Left cardiac atrium (tissue), 4 donors: ENCODE data around the gene ARHGAP23. TPM values are rescaled to one million over a fixed set of nuclear protein-coding genes. Genes with fewer than 3 reads are reported as not detected.

Experiments used
- ATAC-seq, 2 donors: fragments of 200-7000 bp; cut with Tn5 transposase; one replicate each; pipeline ENCODE4 v1.9.1; 2020; ENCODE audit warnings: mild to moderate bottlenecking in 2 of 2, moderate library complexity in 2 of 2
- DNase-seq: peaks from one replicate; pipeline ENCODE4 v3.0.0-alpha.2; 2020
- intact Hi-C, 2 donors: fragments of 100-400 bp; cut with DNase I; formaldehyde crosslinking; loops; one replicate each; pipeline versions ENCODE4 v1.14.1 to v1.15.1; 2022 to 2023
- total RNA-seq, 2 donors: library from RNA; stranded (reverse); fragmentation: NEBNext Ultra II Directional; extraction: Animal tissue kit (Norgen Biotek cat#: 25700); gene quantifications; one replicate each; pipeline ENCODE4 v1.2.1, GENCODE V29; 2021
- donor health status: DM: no; HTN: yes; CAD: no.
- donor health status: DM: no; HTN: yes; CAD: no; lungs with severe emphysema.
- donor health status: DM: yes; HTN: yes; CAD: no.
- donor health status: Dilated cardiomyopathy.

The ARHGAP23 gene
- total RNA-seq, 2 donors from 2014 or later, result 54.1 to 91.9 TPM

- DNase-seq (no peak), ATAC-seq (no peak)
- intact Hi-C loops, result loop anchor here (2.0 to 5.0 kb wide), 2 partner anchors 68 to 72 kb away; partner anchors contain the start of gene SOCS7 (in 1 of the 2)
These were observed 9.4 kb upstream of the ARHGAP23 start for GRCh38 chr17:38418693-38419507.

DNA sequence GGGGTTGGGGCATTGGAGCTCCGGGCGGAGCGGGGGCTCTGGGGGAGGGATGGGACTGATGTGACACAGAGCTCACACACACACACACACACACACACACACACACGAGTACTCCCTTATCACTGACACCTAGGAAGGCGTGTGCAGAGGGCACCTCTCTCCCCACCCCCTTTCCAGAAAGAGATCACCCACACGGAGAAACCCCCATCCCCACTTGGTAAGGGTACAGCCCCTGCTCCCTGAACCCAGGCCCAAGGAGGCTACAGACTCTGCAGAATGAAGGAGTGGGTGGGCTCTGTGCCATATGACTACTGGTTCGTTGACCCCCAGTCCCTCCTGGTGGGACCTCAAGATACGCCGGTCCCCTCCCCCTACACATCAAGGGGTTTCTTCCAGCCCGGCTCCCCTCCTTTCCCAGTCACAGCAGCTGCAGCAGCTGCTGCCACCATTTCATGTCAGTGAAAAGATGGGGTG lies 8.7 kb upstream of the ARHGAP23 start:
- ATAC-seq, result no peak
- intact Hi-C loops, result loop anchor here (2.0 to 5.0 kb wide), 2 partner anchors 69 to 72 kb away; partner anchors contain the start of gene SOCS7 (in 1 of the 2)

DNA sequence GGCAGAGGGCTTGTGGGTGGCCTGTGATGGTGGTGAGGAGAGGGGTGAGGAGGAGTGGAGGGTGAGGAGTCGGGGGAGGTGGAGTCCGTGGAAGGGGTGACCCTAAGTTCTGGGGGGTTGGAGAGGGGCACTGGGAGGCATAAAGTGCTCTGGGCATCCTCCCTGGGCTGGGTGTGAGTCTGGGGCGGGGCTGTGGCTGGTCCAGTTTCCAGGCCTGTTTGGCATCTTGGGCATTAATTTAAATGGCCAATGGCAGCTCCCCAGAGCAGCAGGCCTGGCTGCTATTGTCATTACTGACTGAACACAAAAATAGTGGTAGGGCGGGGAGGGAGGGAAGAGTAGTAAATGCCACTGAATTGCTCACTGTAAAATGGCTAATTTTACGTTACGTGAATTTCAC lies 7.7 kb upstream of the ARHGAP23 start:
- DNase-seq (no peak), ATAC-seq (no peak)
- intact Hi-C loops, result loop anchor here (5.0 to 10.0 kb wide), 3 partner anchors 62 to 244 kb away; no protein-coding TSS in a partner anchor

More for the DNA sequence above, 8.7 kb upstream of the ARHGAP23 start:
- no peak for DNase-seq

DNA sequence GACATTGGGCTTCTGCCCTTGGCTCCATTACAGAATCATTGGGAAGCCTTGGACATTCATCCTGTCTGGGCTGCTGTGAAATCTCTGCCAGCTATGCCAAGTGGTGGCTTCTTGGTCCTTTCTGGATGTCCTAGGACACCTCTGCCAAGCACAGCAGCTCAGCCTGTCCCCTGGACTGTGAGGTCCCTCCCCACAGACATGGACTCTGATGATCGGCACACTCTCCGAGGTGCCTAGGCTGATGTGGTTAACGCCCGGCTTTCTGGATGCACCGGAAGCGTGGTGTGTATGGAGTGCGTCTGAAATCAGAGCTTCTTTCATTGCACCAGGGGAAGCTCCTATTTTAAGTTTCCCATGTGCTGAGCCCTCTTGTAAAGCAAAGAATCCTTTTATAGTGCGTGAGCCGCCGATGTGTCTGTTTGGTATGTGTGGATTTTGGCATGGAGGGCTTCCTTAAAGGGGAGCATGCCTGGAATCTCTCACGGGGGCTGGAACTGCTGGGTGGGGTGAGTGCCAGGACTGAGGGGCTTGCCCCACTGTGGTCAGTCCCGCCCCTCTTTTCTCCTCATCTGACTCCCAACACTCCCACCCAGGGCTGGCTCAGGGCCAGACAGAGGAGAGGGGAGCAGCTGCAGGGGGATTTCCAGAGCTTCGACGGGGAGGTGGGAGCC lies 7.0 kb upstream of the ARHGAP23 start:
- DNase-seq, result peak; percentile 42
- intact Hi-C loops, result loop anchor here (5.0 to 10.0 kb wide), 3 partner anchors 61 to 243 kb away; no protein-coding TSS in a partner anchor
- peak; percentile 10 to 35 for ATAC-seq

GRCh38 chr17:38421871-38422827 lies 6.1 kb upstream of the ARHGAP23 start:
- ATAC-seq, result peak; percentile 13 to 20
- DNase-seq, result no peak
- intact Hi-C loops, result loop anchor here (5.0 to 10.0 kb wide), 3 partner anchors 60 to 243 kb away; no protein-coding TSS in a partner anchor

GRCh38 chr17:38424297-38424972 lies 3.8 kb upstream of the ARHGAP23 start:
- ATAC-seq (no peak), DNase-seq (no peak)
- intact Hi-C loops, result loop anchor here (5.0 to 10.0 kb wide), 3 partner anchors 58 to 240 kb away; no protein-coding TSS in a partner anchor

GRCh38 chr17:38425031-38425430 lies 3.2 kb upstream of the ARHGAP23 start:
- DNase-seq (no peak), ATAC-seq (no peak)
- intact Hi-C loops, result loop anchor here (10.0 kb wide), 2 partner anchors 160 to 240 kb away; no protein-coding TSS in a partner anchor

DNA sequence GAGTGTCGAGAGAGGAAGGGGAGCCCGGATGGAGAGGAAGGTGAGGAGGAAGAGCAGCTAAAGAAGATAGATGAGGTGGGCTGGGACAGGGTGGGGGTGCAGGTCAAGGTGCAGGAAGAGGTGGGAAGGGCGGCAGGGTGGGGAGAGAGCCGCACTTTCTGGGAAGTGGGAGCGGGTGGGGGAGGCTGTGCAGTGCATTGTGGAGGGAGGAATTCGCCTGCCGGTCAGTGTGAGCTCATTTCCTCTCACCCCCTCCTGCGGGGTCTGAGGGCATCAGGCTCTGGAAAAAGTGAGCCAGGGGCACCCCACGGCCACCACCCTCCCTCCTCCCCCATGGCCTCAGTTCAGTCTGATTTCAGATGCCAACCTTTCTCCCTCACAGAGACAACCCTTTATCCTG lies 2.5 kb upstream of the ARHGAP23 start:
- DNase-seq (peak; percentile 76), ATAC-seq (peak in 1 of 2 donors; percentile 4)
- intact Hi-C loops, result loop anchor here (10.0 kb wide), 2 partner anchors 159 to 239 kb away; no protein-coding TSS in a partner anchor

GRCh38 chr17:38426441-38426840 lies 1.8 kb upstream of the ARHGAP23 start:
- no peak for ATAC-seq
- intact Hi-C loops, result loop anchor here (10.0 kb wide), 2 partner anchors 158 to 238 kb away; no protein-coding TSS in a partner anchor

GRCh38 chr17:38427160-38427949 lies 909 bp upstream of the ARHGAP23 start:
- no peak for ATAC-seq
- intact Hi-C loops, result loop anchor here (10.0 kb wide), 2 partner anchors 157 to 237 kb away; no protein-coding TSS in a partner anchor
- DNase-seq, result no peak

More at GRCh38 chr17:38426441-38426840, 1.8 kb upstream of the ARHGAP23 start:
- DNase-seq, result no peak

DNA sequence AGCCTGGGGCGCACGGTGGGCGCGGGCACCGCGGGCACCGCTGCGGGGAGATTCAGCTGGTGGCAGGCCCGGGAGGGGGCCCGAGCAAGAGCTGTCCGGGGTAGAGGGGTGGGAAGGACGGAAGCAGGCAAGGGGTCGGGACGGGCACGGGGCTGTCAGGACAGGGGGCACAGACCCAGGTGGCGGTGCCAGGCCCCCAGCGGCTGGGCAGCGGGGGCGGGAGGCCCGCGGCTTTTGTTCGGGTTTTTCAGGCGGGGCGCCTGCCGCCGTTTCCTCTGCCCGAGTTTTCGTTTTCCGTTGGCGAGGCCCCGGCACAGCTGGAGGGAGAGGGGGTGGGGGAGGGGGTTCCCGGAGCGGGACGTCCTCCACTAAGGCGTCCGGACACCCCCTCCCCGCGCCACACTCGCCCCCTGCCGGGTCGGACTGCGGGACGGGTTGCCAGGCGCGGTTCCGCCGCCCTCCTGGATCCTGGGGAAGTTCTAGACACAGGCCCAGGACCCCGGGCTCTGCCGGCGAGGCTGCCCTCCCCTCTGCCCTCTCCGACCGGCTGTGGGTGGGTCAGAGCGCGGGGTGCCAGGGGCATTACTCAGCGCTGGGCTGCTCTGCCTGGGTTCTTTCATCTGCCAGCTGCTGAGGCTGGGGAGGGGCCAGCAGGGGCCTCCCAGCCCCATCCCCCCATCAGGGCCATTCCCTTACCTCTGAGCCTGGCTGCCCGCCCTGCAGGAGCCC lies 543 bp downstream of the ARHGAP23 start:
- ATAC-seq (peak; percentile 67 to 88), DNase-seq (peak; percentile 73)
- intact Hi-C loops, result loop anchor here (10.0 kb wide), 2 partner anchors 156 to 236 kb away; no protein-coding TSS in a partner anchor

GRCh38 chr17:38429476-38430100 lies 1.3 kb downstream of the ARHGAP23 start:
- intact Hi-C loops, result loop anchor here (5.0 to 10.0 kb wide), 3 partner anchors 38 to 235 kb away; no protein-coding TSS in a partner anchor
- ATAC-seq, result no peak
- no peak for DNase-seq

DNA sequence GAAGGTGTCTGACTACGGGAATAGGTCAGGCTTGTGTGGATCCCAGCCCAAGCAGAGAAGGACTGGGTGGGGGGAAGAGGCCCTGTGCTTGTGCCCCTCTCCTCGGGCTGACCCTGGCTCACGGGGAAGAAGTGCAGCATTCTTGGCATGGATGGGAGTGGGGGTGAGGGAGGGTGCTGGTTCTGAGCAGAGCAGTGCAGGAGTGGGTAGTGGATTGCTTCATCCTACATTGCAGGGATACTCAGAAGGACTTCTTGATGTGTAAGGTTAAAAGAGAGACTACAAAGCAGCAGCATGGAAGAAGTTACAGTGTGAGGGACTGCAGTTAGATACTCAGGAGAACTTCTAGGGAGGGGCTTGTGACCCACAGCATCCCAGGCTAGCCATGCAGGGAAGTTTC lies 2.1 kb downstream of the ARHGAP23 start:
- intact Hi-C loops, result loop anchor here in 1 of 2 donors (5.0 kb wide), 1 partner anchor 37 kb away; no protein-coding TSS in a partner anchor
- DNase-seq, result no peak
- peak in 1 of 2 donors; percentile 14 for ATAC-seq

GRCh38 chr17:38430822-38431221 lies 2.6 kb downstream of the ARHGAP23 start:
- DNase-seq (no peak), ATAC-seq (no peak)
- intact Hi-C loops, result loop anchor here in 1 of 2 donors (5.0 kb wide), 1 partner anchor 36 kb away; no protein-coding TSS in a partner anchor

DNA sequence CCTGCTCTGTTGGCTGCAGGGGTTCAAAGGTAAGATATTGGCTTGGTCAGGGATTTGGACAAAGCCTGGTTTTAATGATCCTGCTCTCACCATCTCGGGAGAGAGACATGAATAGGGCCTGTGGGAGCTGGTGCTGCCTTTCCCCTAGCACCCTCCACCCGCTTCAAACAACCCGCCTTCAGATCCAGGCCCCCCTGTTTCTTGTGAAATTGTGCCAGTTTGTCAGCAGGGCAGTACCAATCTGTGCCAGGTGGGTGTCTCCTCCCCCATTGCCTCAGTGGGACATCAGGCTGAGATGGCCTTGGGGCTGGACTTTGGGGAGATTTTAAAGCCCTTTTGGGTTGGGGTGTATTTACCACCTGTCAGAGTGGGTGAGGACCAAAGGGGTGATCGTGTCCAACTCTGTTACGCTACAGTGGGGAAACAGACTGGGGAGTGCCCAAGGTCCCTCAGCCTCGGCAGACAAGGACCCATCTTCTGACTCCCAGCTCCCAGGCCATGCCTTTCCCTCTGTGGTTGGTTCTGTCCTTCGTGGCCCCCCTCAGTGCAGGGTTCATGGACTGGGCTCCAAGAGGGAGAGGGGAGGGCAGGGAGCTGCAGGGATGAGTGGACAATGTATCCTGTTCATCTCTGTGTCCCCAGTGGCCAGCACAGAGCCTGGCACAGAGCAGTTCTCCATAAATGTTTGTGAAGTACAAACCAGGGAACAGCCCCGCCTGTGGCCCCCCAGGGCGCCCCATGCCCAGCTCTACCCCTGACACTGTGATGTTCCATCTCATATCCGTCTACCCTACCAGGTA lies 3.3 kb downstream of the ARHGAP23 start:
- intact Hi-C loops, result loop anchor here in 1 of 2 donors (5.0 kb wide), 1 partner anchor 36 kb away; no protein-coding TSS in a partner anchor

More for the DNA sequence above, 3.3 kb downstream of the ARHGAP23 start:
- DNase-seq (no peak), ATAC-seq (no peak)
